Measurements from ENCODE around the gene CSRNP2. TPM values are rescaled to one million over a fixed set of nuclear protein-coding genes. Genes with fewer than 3 reads are reported as not detected.

Gene CSRNP2
- total RNA-seq, 2 donors from 2014 or later = 17.1 to 19.4 TPM

GRCh38 chr12:51103977-51104376, 20.6 kb upstream of the CSRNP2 start:
- Histone ChIP-seq H3K4me1 (no peaks in the 10 kb centered on the region), H3K27me3 (no peaks in the 10 kb centered on the region), H3K27ac (no peak overlapping the region), H3K36me3 (peaks cover 82% of the 10 kb centered on the region), H3K9me3 (no peaks in the 10 kb centered on the region), H3K4me3 (no peak overlapping the region)
- TF ChIP-seq, protein P1, sequence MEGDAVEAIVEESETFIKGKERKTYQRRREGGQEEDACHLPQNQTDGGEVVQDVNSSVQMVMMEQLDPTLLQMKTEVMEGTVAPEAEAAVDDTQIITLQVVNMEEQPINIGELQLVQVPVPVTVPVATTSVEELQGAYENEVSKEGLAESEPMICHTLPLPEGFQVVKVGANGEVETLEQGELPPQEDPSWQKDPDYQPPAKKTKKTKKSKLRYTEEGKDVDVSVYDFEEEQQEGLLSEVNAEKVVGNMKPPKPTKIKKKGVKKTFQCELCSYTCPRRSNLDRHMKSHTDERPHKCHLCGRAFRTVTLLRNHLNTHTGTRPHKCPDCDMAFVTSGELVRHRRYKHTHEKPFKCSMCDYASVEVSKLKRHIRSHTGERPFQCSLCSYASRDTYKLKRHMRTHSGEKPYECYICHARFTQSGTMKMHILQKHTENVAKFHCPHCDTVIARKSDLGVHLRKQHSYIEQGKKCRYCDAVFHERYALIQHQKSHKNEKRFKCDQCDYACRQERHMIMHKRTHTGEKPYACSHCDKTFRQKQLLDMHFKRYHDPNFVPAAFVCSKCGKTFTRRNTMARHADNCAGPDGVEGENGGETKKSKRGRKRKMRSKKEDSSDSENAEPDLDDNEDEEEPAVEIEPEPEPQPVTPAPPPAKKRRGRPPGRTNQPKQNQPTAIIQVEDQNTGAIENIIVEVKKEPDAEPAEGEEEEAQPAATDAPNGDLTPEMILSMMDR (IDR thresholded peaks at IDR 0.05) = no peak
- no peak for DNase-seq (ENCODE audit: low spot score)

DNA sequence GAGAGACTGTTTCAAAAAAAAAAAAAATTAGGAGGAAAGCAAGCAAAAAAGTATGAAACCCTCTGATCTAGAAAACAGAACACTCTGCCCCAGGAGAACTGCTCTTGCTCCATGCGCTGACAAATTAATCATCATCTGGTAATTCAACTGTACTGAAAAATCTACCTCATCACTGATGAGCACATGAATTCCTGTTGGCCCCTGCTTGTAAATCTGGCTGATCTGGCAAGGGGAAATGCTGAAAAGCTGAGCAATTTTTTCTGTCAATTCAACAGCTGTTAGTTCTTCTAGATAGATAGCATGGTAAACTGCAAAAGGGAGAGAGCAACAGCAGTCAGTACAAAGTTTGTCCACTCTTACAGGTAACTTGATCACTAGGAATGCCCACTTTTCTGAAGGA, 15.2 kb upstream of the CSRNP2 start:
- DNase-seq (ENCODE audit: low spot score) = no peak
- Histone ChIP-seq H3K9me3 (no peaks in the 10 kb centered on the region), H3K27me3 (no peaks in the 10 kb centered on the region), H3K27ac (no peak overlapping the region), H3K36me3 (peaks cover 89% of the 10 kb centered on the region), H3K4me3 (no peak overlapping the region), H3K4me1 (no peaks in the 10 kb centered on the region)
- TF ChIP-seq, protein P1 (IDR thresholded peaks at IDR 0.05) = no peak

GRCh38 chr12:51090705-51091229, 7.4 kb upstream of the CSRNP2 start:
- Histone ChIP-seq H3K27ac (no peak overlapping the region), H3K4me1 (no peaks in the 10 kb centered on the region), H3K4me3 (no peak overlapping the region), H3K9me3 (no peaks in the 10 kb centered on the region), H3K36me3 (peaks cover 23% of the 10 kb centered on the region), H3K27me3 (no peaks in the 10 kb centered on the region)
- DNase-seq (ENCODE audit: low spot score) = no peak
- TF ChIP-seq, protein P1 (IDR thresholded peaks at IDR 0.05) = no peak

GRCh38 chr12:51087818-51088217, 4.4 kb upstream of the CSRNP2 start:
- H3K4me1 ChIP-seq = no peaks in the 10 kb centered on the region
- TF ChIP-seq, protein P1 (IDR thresholded peaks at IDR 0.05) = no peak
- no peaks in the 10 kb centered on the region for H3K27me3 ChIP-seq
- DNase-seq (ENCODE audit: low spot score) = no peak
- H3K4me3 ChIP-seq = no peak overlapping the region
- no peaks in the 10 kb centered on the region for H3K9me3 ChIP-seq
- peaks cover 2% of the 10 kb centered on the region for H3K36me3 ChIP-seq
- no peak overlapping the region for H3K27ac ChIP-seq

DNA sequence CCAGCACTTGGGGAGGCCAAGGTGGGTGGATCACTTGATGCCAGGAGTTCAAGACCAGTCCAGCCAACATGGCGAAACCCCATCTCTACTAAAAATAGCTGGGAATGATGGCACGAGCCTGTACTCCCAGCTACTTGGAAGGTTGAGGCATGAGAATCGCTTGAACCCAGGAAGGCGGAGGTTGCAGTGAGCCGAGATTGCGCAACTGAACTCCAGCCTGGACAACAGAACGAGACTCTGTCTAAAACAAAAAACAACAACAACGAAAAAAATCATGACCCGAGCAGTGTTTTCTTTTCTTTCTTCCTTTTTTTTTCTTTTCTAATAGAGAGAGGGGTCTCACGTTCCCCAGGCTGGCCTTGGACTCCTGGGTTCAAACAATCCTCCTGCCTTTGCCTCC, 3.5 kb upstream of the CSRNP2 start:
- Histone ChIP-seq H3K27ac (no peak overlapping the region), H3K9me3 (no peaks in the 10 kb centered on the region), H3K4me3 (no peak overlapping the region), H3K27me3 (no peaks in the 10 kb centered on the region), H3K36me3 (no peaks in the 10 kb centered on the region), H3K4me1 (peaks cover 0 to 6% of the 10 kb centered on the region in 2 donors)
- TF ChIP-seq, protein P1 (IDR thresholded peaks at IDR 0.05) = no peak
- no peak for DNase-seq (ENCODE audit: low spot score)

- H3K27me3 ChIP-seq = no peaks in the 10 kb centered on the region
- no peak overlapping the region for H3K27ac ChIP-seq
- H3K36me3 ChIP-seq = no peaks in the 10 kb centered on the region
- no peaks in the 10 kb centered on the region for H3K9me3 ChIP-seq
- DNase-seq (ENCODE audit: low spot score) = no peak
- TF ChIP-seq, protein P1 (IDR thresholded peaks at IDR 0.05) = no peak
- H3K4me3 ChIP-seq = no peak overlapping the region
- H3K4me1 ChIP-seq = peaks cover 0 to 17% of the 10 kb centered on the region in 2 donors
Measured at GRCh38 chr12:51085757-51086156, 2.4 kb upstream of the CSRNP2 start.

All from right atrium auricular region (tissue), 2 donors.